MM.1S (cell line): Measurements from ENCODE around the gene LDHAL6A.

Experiments
- DNase-seq: peaks from one replicate; pipeline ENCODE4 v3.0.0-alpha.2; 2015
- H2AFZ ChIP-seq: fragments of 300-600 bp; sonication (generic); 2 replicates; pipeline ENCODE4 v1.6.0; 2016; ENCODE audit warnings: antibody characterized with exemption, low read length
- H3F3A ChIP-seq: fragments of 300-600 bp; sonication (generic); 2 replicates; pipeline ENCODE4 v1.6.1; 2016; ENCODE audit warnings: mild to moderate bottlenecking, antibody characterized with exemption, low read length, moderate library complexity, mixed read lengths; ENCODE audit not compliant: insufficient read depth
- H3K27ac ChIP-seq: fragments of 300-600 bp; sonication (generic); 2 replicates; pipeline ENCODE4 v1.5.1; 2016; ENCODE audit warnings: mild to moderate bottlenecking, low read length
- H3K27me3 ChIP-seq: fragments of 300-600 bp; sonication (generic); replicated peaks from 2 replicates; pipeline ENCODE4 v1.6.0; 2016; ENCODE audit warnings: low read length; ENCODE audit not compliant: insufficient read depth
- H3K36me3 ChIP-seq: fragments of 300-600 bp; sonication (generic); replicated peaks from 2 replicates; pipeline ENCODE4 v1.6.1; 2016; ENCODE audit warnings: mild to moderate bottlenecking, low read length, mixed read lengths; ENCODE audit not compliant: insufficient read depth
- H3K4me1 ChIP-seq: fragments of 300-600 bp; sonication (generic); 2 replicates; pipeline ENCODE4 v1.6.1; 2016; ENCODE audit warnings: low read length, mixed read lengths
- H3K4me2 ChIP-seq: fragments of 300-600 bp; sonication (generic); 2 replicates; pipeline ENCODE4 v1.6.0; 2016; ENCODE audit warnings: low read depth, low read length
- H3K4me3 ChIP-seq: fragments of 300-600 bp; sonication (generic); 2 replicates; pipeline ENCODE4 v1.5.1; 2016; ENCODE audit warnings: low read length, mixed read lengths
- H3K79me2 ChIP-seq: fragments of 300-600 bp; sonication (generic); 2 replicates; pipeline ENCODE4 v1.6.1; 2016; ENCODE audit warnings: mixed run types, low read length, mixed read lengths
- H3K9ac ChIP-seq: fragments of 300-600 bp; sonication (generic); 2 replicates; pipeline ENCODE4 v1.6.1; 2016; ENCODE audit warnings: low read length, mixed read lengths
- H3K9me2 ChIP-seq: fragments of 300-600 bp; sonication (generic); replicated peaks from 2 replicates; pipeline ENCODE4 v1.6.1; 2016; ENCODE audit warnings: mild to moderate bottlenecking, low read length, mixed read lengths; ENCODE audit not compliant: insufficient read depth
- H3K9me3 ChIP-seq: fragments of 300-600 bp; sonication (generic); replicated peaks from 2 replicates; pipeline ENCODE4 v1.6.1; 2016; ENCODE audit warnings: mild to moderate bottlenecking, low read length, mixed read lengths; ENCODE audit not compliant: insufficient read depth
- H4K20me1 ChIP-seq: fragments of 300-600 bp; sonication (generic); 2 replicates; pipeline ENCODE4 v1.6.1; 2016; ENCODE audit warnings: mild to moderate bottlenecking, low read length, moderate library complexity, mixed read lengths; ENCODE audit not compliant: insufficient read depth
- CTCF ChIP-seq: fragments of 300-600 bp; sonication (generic); IDR thresholded peaks from 2 replicates; pipeline ENCODE4 v1.5.1; 2016; ENCODE audit warnings: antibody characterized with exemption, low read length, mixed read lengths
- EZH2 ChIP-seq: fragments of 300-600 bp; sonication (generic); optimal IDR thresholded peaks from 2 replicates; pipeline ENCODE3; 2017; ENCODE audit warnings: low read depth, mild to moderate bottlenecking, antibody characterized with exemption, low read length, mixed read lengths
- EZH2phosphoT487 ChIP-seq: fragments of 300-600 bp; sonication (generic); IDR thresholded peaks from 2 replicates; pipeline ENCODE4 v1.6.1; 2018; ENCODE audit warnings: antibody characterized with exemption, low read length

The LDHAL6A gene

GRCh38 chr11:18438691-18439090 lies 17.0 kb upstream of the LDHAL6A start:
- Histone ChIP-seq H3K9ac (no peak overlapping the region), H3K36me3 (no peaks in the 10 kb centered on the region), H4K20me1 (no peaks in the 10 kb centered on the region), H3K79me2 (no peaks in the 10 kb centered on the region), H3K4me2 (no peak overlapping the region), H2AFZ (no peak overlapping the region), H3K4me3 (no peak overlapping the region), H3K4me1 (no peaks in the 10 kb centered on the region), H3K27me3 (no peaks in the 10 kb centered on the region), H3K9me2 (no peaks in the 10 kb centered on the region), H3K9me3 (no peaks in the 10 kb centered on the region), H3F3A (no peaks in the 10 kb centered on the region), H3K27ac (no peak overlapping the region)
- no peak for DNase-seq
- TF ChIP-seq CTCF (no peak), EZH2phosphoT487 (no peak), EZH2 (no peak)

DNA sequence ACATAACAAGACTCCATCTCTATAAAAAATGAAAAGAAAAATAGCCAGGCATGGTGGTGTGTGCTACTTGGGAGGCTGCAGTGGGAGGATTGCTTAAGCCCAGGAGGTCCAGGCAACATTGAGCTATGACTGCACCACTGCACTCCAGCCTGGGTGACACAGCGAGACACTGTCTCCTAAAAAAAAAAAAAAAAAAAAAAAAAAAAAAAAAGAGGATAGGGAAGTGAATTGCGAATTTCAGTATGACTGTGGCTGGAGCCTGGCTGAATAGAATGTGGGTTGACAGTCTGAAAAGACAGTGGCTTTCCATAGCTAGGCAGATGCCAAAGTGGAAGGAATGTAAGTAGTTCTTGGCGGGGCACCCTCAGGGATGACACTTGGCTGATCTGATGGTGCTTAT lies 6.4 kb upstream of the LDHAL6A start:
- Histone ChIP-seq H3K4me2 (no peak overlapping the region), H3K36me3 (no peaks in the 10 kb centered on the region), H3K9me3 (no peaks in the 10 kb centered on the region), H3K27ac (no peak overlapping the region), H2AFZ (no peak overlapping the region), H3K4me1 (no peaks in the 10 kb centered on the region), H4K20me1 (no peaks in the 10 kb centered on the region), H3K79me2 (no peaks in the 10 kb centered on the region), H3F3A (no peaks in the 10 kb centered on the region), H3K27me3 (no peaks in the 10 kb centered on the region), H3K9ac (no peak overlapping the region), H3K9me2 (no peaks in the 10 kb centered on the region), H3K4me3 (no peak overlapping the region)
- no peak for TF ChIP-seq CTCF
- no peak for DNase-seq

- Histone ChIP-seq H3K4me3 (no peak overlapping the region), H3K9me3 (no peaks in the 10 kb centered on the region), H3F3A (no peaks in the 10 kb centered on the region), H2AFZ (no peak overlapping the region), H3K4me2 (no peak overlapping the region), H3K36me3 (no peaks in the 10 kb centered on the region), H3K27ac (no peak overlapping the region), H3K27me3 (no peaks in the 10 kb centered on the region), H4K20me1 (no peaks in the 10 kb centered on the region), H3K9ac (no peak overlapping the region), H3K4me1 (no peaks in the 10 kb centered on the region), H3K79me2 (no peaks in the 10 kb centered on the region), H3K9me2 (no peaks in the 10 kb centered on the region)
- TF ChIP-seq EZH2phosphoT487 (no peak), EZH2 (no peak), CTCF (no peak)
- DNase-seq, result no peak
Measured at GRCh38 chr11:18452927-18453326, 2.7 kb upstream of the LDHAL6A start.

- H3K27ac ChIP-seq, result no peak overlapping the region
- no peaks in the 10 kb centered on the region for H3K4me1 ChIP-seq
- no peak overlapping the region for H3K4me3 ChIP-seq
- H3K36me3 ChIP-seq, result no peaks in the 10 kb centered on the region
- DNase-seq, result no peak
- no peaks in the 10 kb centered on the region for H3F3A ChIP-seq
- H3K4me2 ChIP-seq, result no peak overlapping the region
- H3K9me2 ChIP-seq, result no peaks in the 10 kb centered on the region
- no peaks in the 10 kb centered on the region for H4K20me1 ChIP-seq
- no peaks in the 10 kb centered on the region for H3K27me3 ChIP-seq
- no peaks in the 10 kb centered on the region for H3K9me3 ChIP-seq
- TF ChIP-seq CTCF, result no peak
- TF ChIP-seq EZH2, result no peak
- TF ChIP-seq EZH2phosphoT487, result no peak
- H3K9ac ChIP-seq, result no peak overlapping the region
- H2AFZ ChIP-seq, result no peak overlapping the region
- H3K79me2 ChIP-seq, result no peaks in the 10 kb centered on the region
Measured at GRCh38 chr11:18457450-18457849, 1.8 kb downstream of the LDHAL6A start.
